OCI-LY7 (cell line): Measurements from ENCODE around the gene CDKN1C. TPM values are rescaled to one million over a fixed set of nuclear protein-coding genes. Genes with fewer than 3 reads are reported as not detected.

Experiments used
- BruUV-seq: library from RNA; stranded (reverse); fragments of 400-500 nt; replicated peaks from 2 replicates; lab custom pipeline; 2021; lab: Mats Ljungman, UMichigan
- CTCF ChIA-PET: fragments of 300-600 bp; sonication (Branson Sonifier 250); formaldehyde crosslinking; loops from one replicate; lab custom pipeline; 2022; ENCODE audit warnings: antibody characterized with exemption; ENCODE audit not compliant: unreplicated experiment; lab: Charles Lee
- POLR2A ChIA-PET: fragments of 300-600 bp; sonication (Branson Sonifier 250); formaldehyde crosslinking; loops from one replicate; lab custom pipeline; 2022; ENCODE audit warnings: antibody characterized with exemption; lab: Charles Lee
- DNase-seq: peaks from one replicate; pipeline ENCODE4 v3.0.0-alpha.2; 2015; ENCODE audit warnings: low spot score
- H2AFZ ChIP-seq: fragments of 200-600 bp; sonication (generic), shearing (Covaris generic); 2 replicates; pipeline ENCODE4 v1.6.1; 2014; ENCODE audit warnings: mild to moderate bottlenecking, antibody characterized with exemption, low read length, moderate library complexity
- H3K27ac ChIP-seq: fragments of 200-600 bp; sonication (generic); 2 replicates; pipeline ENCODE4 v1.5.1; 2014; ENCODE audit warnings: mixed run types, low read depth, mild to moderate bottlenecking, moderate library complexity, low read length, inconsistent platforms; ENCODE audit not compliant: poor library complexity, severe bottlenecking
- H3K36me3 ChIP-seq: fragments of 200-600 bp; sonication (generic); 2 replicates; pipeline ENCODE4 v1.6.1; 2014; ENCODE audit warnings: mild to moderate bottlenecking, antibody characterized with exemption, low read length, moderate library complexity, mixed read lengths; ENCODE audit not compliant: insufficient read depth
- H3K4me1 ChIP-seq: fragments of 200-600 bp; sonication (generic); 2 replicates; pipeline ENCODE4 v1.5.1; 2014; ENCODE audit warnings: mild to moderate bottlenecking, low read length; ENCODE audit not compliant: insufficient read depth, poor library complexity, severe bottlenecking
- H3K4me2 ChIP-seq: fragments of 200-600 bp; sonication (generic); 2 replicates; pipeline ENCODE4 v1.6.1; 2014; ENCODE audit warnings: mild to moderate bottlenecking, low read length
- H3K4me3 ChIP-seq: fragments of 200-600 bp; sonication (generic); 2 replicates; pipeline ENCODE4 v1.5.1; 2014; ENCODE audit warnings: mild to moderate bottlenecking, low read depth, low read length; ENCODE audit not compliant: poor library complexity, severe bottlenecking
- H3K79me2 ChIP-seq: fragments of 200-600 bp; sonication (generic); 2 replicates; pipeline ENCODE4 v1.6.1; 2016; ENCODE audit warnings: low read depth, mild to moderate bottlenecking, low read length, moderate library complexity, mixed read lengths; ENCODE audit not compliant: insufficient read depth
- H3K9me2 ChIP-seq: fragments of 200-600 bp; sonication (generic); 2 replicates; pipeline ENCODE4 v1.6.1; 2016; ENCODE audit warnings: mild to moderate bottlenecking, low read length, mixed read lengths; ENCODE audit not compliant: insufficient read depth
- H3K9me3 ChIP-seq: fragments of 200-600 bp; sonication (generic); 2 replicates; pipeline ENCODE4 v1.6.1; 2014; ENCODE audit warnings: mild to moderate bottlenecking, mixed run types, low read length, mixed read lengths
- H4K20me1 ChIP-seq: fragments of 200-600 bp; sonication (generic); 2 replicates; pipeline ENCODE4 v1.6.1; 2014; ENCODE audit warnings: mild to moderate bottlenecking, antibody characterized with exemption, low read length, moderate library complexity, mixed read lengths; ENCODE audit not compliant: insufficient read depth
- CTCF ChIP-seq: fragments of 200-600 bp; sonication (generic); conservative IDR thresholded peaks from 2 replicates; pipeline ENCODE4 v1.5.1; 2014; ENCODE audit warnings: mild to moderate bottlenecking, antibody characterized with exemption, low read length, moderate library complexity, mixed read lengths
- EZH2phosphoT487 ChIP-seq: fragments of 200-600 bp; sonication (generic); IDR thresholded peaks from 2 replicates; pipeline ENCODE4 v1.6.1; 2018; ENCODE audit warnings: low read depth, borderline replicate concordance, mild to moderate bottlenecking, mixed run types, antibody characterized with exemption, low read length, moderate library complexity, mixed read lengths
- intact Hi-C: fragments of 100-400 bp; cut with micrococcal nuclease; formaldehyde crosslinking; loops from one replicate; pipeline ENCODE4 v1.10.0; 2022; ENCODE audit not compliant: unreplicated experiment
- total RNA-seq, 2 experiments: library from RNA; depleted of rRNA in 1 of 2; stranded (reverse); fragments of >200 nt in 1 of 2; shearing (Covaris generic) in 1 of 2; gene quantifications; 2 replicates each; pipeline ENCODE4 v1.2.3, GENCODE V29; 2014 to 2022

The CDKN1C gene
- total RNA-seq, 2 experiments from 2014 or later, result 0.13 to 0.55 TPM

DNA sequence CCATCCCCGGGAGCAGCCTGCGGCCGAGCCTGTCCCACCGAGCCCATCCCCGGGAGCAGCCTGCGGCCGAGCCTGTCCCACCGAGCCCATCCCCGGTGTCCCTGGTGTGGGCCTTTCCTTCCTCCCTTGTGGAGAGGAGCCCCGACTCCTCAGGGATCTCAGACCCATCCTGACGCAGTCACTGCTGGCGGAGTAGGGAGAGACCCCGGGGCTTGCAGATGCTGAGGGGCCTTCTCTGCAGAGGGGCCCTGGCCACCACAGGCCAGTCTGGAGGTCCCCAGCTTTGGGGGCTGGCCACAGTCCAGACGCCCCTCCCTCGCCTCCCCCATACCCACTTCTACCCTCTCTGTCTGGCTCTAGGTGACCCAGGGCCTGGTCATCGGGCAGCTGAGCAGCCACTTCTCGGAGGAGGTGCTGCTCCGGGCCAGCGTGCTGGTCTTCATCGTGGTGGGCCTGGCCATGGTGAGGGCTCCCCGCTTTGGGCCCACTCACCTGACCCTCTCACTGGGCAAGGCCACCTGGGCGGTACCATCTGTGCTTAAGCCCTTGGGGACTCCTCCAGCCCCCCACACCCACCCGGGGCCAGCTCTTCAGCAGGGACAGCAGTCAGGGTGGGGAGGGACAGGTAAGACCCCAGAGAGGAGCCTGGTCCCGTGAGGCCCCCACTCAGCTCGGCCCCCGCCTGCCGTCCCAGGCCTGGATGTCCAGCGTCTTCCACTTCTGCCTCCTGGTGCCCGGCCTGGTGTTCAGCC, 36.3 kb upstream of the CDKN1C start:
- Histone ChIP-seq H3K79me2 (no peaks in the 10 kb centered on the region), H3K4me3 (no peak overlapping the region), H3K36me3 (no peaks in the 10 kb centered on the region), H3K4me2 (no peak overlapping the region), H4K20me1 (no peaks in the 10 kb centered on the region), H2AFZ (no peak overlapping the region), H3K9me2 (no peaks in the 10 kb centered on the region), H3K9me3 (no peaks in the 10 kb centered on the region), H3K27ac (no peak overlapping the region), H3K4me1 (no peaks in the 10 kb centered on the region)
- intact Hi-C loops, result no loop called here
- CTCF ChIA-PET, result no interaction called here
- BruUV-seq, result no TSS peak
- POLR2A ChIA-PET, result interaction anchor here (0.6 kb wide), 1 partner anchor 1071 kb away, joined by 3 read pairs; no protein-coding TSS in a partner anchor
- no peak for DNase-seq
- no peak for TF ChIP-seq EZH2phosphoT487
- no peak for TF ChIP-seq CTCF

- Histone ChIP-seq H3K36me3 (no peaks in the 10 kb centered on the region), H3K9me2 (no peaks in the 10 kb centered on the region), H4K20me1 (no peaks in the 10 kb centered on the region), H3K9me3 (no peaks in the 10 kb centered on the region), H3K27ac (no peak overlapping the region), H3K4me2 (no peak overlapping the region), H3K4me1 (no peaks in the 10 kb centered on the region), H3K79me2 (no peaks in the 10 kb centered on the region), H3K4me3 (no peak overlapping the region), H2AFZ (no peak overlapping the region)
- TF ChIP-seq CTCF, result no peak
- no peak for TF ChIP-seq EZH2phosphoT487
- ChIA-PET CTCF (no interaction called here), POLR2A (no interaction called here)
- no peak for DNase-seq
- intact Hi-C loops, result no loop called here
- no TSS peak for BruUV-seq
Observed at GRCh38 chr11:2921261-2921660, 35.7 kb upstream of the CDKN1C start.

GRCh38 chr11:2920343-2920742, 34.8 kb upstream of the CDKN1C start:
- BruUV-seq, result no TSS peak
- Histone ChIP-seq H3K4me1 (no peaks in the 10 kb centered on the region), H3K27ac (no peak overlapping the region), H2AFZ (no peak overlapping the region), H3K79me2 (no peaks in the 10 kb centered on the region), H3K4me2 (no peak overlapping the region), H4K20me1 (no peaks in the 10 kb centered on the region), H3K36me3 (no peaks in the 10 kb centered on the region), H3K4me3 (no peak overlapping the region), H3K9me3 (no peaks in the 10 kb centered on the region), H3K9me2 (no peaks in the 10 kb centered on the region)
- no peak for DNase-seq
- intact Hi-C loops, result no loop called here
- ChIA-PET POLR2A (no interaction called here), CTCF (no interaction called here)
- TF ChIP-seq CTCF (no peak), EZH2phosphoT487 (no peak)
